ENCODE results near the gene TXLNB.

DNA sequence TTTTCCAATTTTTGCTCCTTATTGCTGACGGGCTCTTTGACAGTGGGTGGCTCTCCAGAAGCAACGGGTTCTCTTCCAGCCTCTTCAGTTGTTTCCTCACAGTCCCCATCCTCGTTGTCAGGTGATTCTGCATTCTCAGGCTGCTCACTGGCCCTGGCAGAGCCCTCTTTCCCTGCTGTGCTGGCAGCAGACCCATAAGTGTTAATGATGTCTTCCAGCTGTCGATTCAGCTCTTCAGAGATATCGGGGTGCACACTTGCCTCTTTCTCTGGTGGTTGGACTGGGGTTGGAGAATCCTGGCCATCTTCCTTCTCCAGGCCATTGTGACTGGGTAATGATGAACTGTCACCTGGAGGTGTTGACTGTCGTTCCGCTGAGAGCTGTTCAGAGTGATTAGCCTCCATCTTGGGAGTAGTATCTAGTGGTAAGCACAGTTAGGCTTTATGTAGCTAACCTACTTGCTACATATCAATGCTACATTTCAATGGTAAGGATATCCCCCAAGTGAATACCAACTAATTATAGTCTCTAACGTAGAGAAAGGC is 3.2 kb downstream of the TXLNB start:
- TF ChIP-seq, protein P1, sequence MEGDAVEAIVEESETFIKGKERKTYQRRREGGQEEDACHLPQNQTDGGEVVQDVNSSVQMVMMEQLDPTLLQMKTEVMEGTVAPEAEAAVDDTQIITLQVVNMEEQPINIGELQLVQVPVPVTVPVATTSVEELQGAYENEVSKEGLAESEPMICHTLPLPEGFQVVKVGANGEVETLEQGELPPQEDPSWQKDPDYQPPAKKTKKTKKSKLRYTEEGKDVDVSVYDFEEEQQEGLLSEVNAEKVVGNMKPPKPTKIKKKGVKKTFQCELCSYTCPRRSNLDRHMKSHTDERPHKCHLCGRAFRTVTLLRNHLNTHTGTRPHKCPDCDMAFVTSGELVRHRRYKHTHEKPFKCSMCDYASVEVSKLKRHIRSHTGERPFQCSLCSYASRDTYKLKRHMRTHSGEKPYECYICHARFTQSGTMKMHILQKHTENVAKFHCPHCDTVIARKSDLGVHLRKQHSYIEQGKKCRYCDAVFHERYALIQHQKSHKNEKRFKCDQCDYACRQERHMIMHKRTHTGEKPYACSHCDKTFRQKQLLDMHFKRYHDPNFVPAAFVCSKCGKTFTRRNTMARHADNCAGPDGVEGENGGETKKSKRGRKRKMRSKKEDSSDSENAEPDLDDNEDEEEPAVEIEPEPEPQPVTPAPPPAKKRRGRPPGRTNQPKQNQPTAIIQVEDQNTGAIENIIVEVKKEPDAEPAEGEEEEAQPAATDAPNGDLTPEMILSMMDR (conservative IDR thresholded peaks at IDR 0.05; ENCODE audit: low read length): no peak
- no peak for TF ChIP-seq EZH2phosphoT487 (IDR thresholded peaks at IDR 0.05; ENCODE audit: borderline replicate concordance, low read depth, low read length)

Measured in OCI-LY7 (cell line).